ENCODE results near the gene KRCC1. TPM values are rescaled to one million over a fixed set of nuclear protein-coding genes. Genes with fewer than 3 reads are reported as not detected.

The KRCC1 gene
- 24.2 and 25.9 TPM in 2 replicates for total RNA-seq

GRCh38 chr2:88055371-88056128 lies at the start of gene KRCC1:
TSS of gene KRCC1 (minus strand) at chr2:88055783. CDS start at chr2:88028563, 27,220 bp downstream.
- Histone ChIP-seq H2AFZ (ENCODE audit: low read length) (peak within 1 kb of the TSS; percentile 90), H3K4me3 (ENCODE audit: insufficient read depth, low read length) (peak within 1 kb of the TSS; percentile 92)

DNA sequence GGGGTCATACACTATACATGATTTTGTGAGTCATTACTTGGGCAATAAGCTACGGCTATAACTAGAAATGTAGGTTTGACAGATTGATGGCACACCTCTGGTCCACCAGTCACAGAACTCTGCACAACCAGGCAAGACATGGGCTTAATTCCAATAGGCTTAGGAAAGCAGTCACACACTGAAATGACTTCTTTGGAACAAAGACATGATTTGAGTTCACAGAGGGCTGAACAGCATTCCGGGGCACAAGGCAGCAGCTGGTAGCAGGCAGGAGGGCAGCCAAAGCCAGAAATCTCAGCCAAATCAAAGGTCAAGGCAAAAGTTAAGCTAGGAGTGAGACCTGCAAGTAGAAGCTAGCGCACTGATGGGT lies 44.9 kb upstream of the KRCC1 start:
- Histone ChIP-seq H3K4me1 (ENCODE audit: insufficient read depth, low read length) (no peaks in the 10 kb centered on the region), H4K20me1 (ENCODE audit: insufficient read depth, low read length) (no peaks in the 10 kb centered on the region), H3K27ac (ENCODE audit: low read depth, low read length) (no peak overlapping the region), H3K4me3 (ENCODE audit: insufficient read depth, low read length) (no peak overlapping the region), H3K27me3 (ENCODE audit: insufficient read depth, low read length) (no peaks in the 10 kb centered on the region), H3K9me3 (ENCODE audit: low read depth, low read length) (no peaks in the 10 kb centered on the region), H3K79me2 (ENCODE audit: insufficient read depth, low read length) (no peaks in the 10 kb centered on the region), H3K4me2 (ENCODE audit: insufficient read depth, low read length) (no peak overlapping the region), H3K36me3 (ENCODE audit: insufficient read depth, low read length) (no peaks in the 10 kb centered on the region), H2AFZ (ENCODE audit: low read length) (no peak overlapping the region)
- TF ChIP-seq, protein P1, sequence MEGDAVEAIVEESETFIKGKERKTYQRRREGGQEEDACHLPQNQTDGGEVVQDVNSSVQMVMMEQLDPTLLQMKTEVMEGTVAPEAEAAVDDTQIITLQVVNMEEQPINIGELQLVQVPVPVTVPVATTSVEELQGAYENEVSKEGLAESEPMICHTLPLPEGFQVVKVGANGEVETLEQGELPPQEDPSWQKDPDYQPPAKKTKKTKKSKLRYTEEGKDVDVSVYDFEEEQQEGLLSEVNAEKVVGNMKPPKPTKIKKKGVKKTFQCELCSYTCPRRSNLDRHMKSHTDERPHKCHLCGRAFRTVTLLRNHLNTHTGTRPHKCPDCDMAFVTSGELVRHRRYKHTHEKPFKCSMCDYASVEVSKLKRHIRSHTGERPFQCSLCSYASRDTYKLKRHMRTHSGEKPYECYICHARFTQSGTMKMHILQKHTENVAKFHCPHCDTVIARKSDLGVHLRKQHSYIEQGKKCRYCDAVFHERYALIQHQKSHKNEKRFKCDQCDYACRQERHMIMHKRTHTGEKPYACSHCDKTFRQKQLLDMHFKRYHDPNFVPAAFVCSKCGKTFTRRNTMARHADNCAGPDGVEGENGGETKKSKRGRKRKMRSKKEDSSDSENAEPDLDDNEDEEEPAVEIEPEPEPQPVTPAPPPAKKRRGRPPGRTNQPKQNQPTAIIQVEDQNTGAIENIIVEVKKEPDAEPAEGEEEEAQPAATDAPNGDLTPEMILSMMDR (IDR thresholded peaks at IDR 0.05; ENCODE audit: extremely low read depth, low read depth, low read length), result no peak
- DNase-seq (ENCODE audit: insufficient read length, low spot score, missing footprints), result no peak

More at GRCh38 chr2:88055371-88056128, at the start of gene KRCC1:
- Histone ChIP-seq H4K20me1 (ENCODE audit: insufficient read depth, low read length) (peaks cover 10% of the 10 kb centered on the region), H3K27me3 (ENCODE audit: insufficient read depth, low read length) (no peaks in the 10 kb centered on the region), H3K79me2 (ENCODE audit: insufficient read depth, low read length) (peaks cover 50% of the 10 kb centered on the region), H3K4me2 (ENCODE audit: insufficient read depth, low read length) (peak within 1 kb of the TSS; percentile 93), H3K9me3 (ENCODE audit: low read depth, low read length) (no peaks in the 10 kb centered on the region), H3K4me1 (ENCODE audit: insufficient read depth, low read length) (peaks cover 23% of the 10 kb centered on the region), H3K36me3 (ENCODE audit: insufficient read depth, low read length) (no peaks in the 10 kb centered on the region), H3K27ac (ENCODE audit: low read depth, low read length) (peak within 1 kb of the TSS; percentile 88)
- TF ChIP-seq, protein P1 (IDR thresholded peaks at IDR 0.05; ENCODE audit: extremely low read depth, low read depth, low read length), result no peak
- peak; percentile 99 for DNase-seq (ENCODE audit: insufficient read length, low spot score, missing footprints)

- H3K36me3 ChIP-seq (ENCODE audit: insufficient read depth, low read length), result no peaks in the 10 kb centered on the region
- no peaks in the 10 kb centered on the region for H3K27me3 ChIP-seq (ENCODE audit: insufficient read depth, low read length)
- no peaks in the 10 kb centered on the region for H3K4me1 ChIP-seq (ENCODE audit: insufficient read depth, low read length)
- H3K4me2 ChIP-seq (ENCODE audit: insufficient read depth, low read length), result no peak overlapping the region
- H3K4me3 ChIP-seq (ENCODE audit: insufficient read depth, low read length), result no peak overlapping the region
- no peak for DNase-seq (ENCODE audit: insufficient read length, low spot score, missing footprints)
- no peak overlapping the region for H2AFZ ChIP-seq (ENCODE audit: low read length)
- H3K9me3 ChIP-seq (ENCODE audit: low read depth, low read length), result no peaks in the 10 kb centered on the region
- H4K20me1 ChIP-seq (ENCODE audit: insufficient read depth, low read length), result no peaks in the 10 kb centered on the region
- no peak overlapping the region for H3K27ac ChIP-seq (ENCODE audit: low read depth, low read length)
- no peaks in the 10 kb centered on the region for H3K79me2 ChIP-seq (ENCODE audit: insufficient read depth, low read length)
- TF ChIP-seq, protein P1 (IDR thresholded peaks at IDR 0.05; ENCODE audit: extremely low read depth, low read depth, low read length), result no peak
These were observed 44.4 kb upstream of the KRCC1 start for GRCh38 chr2:88099798-88100488.

DNA sequence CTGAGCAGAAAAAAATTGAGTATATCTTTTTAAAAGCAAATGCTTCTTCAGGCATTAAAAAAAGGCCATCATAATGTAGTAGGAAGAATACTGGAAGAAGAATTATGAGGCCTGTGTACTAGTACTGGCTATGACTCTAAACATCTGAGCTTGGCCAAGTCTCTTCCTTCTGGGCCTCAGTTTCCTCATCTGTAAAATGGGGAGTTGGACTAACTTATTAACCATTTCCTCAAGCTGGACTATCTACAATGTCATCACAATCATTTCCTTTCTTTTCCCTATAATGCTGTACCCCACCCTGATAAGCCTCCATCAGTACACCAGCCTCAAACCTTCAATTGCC lies 42.9 kb upstream of the KRCC1 start:
- H4K20me1 ChIP-seq (ENCODE audit: insufficient read depth, low read length), result no peaks in the 10 kb centered on the region
- TF ChIP-seq, protein P1 (IDR thresholded peaks at IDR 0.05; ENCODE audit: extremely low read depth, low read depth, low read length), result no peak
- DNase-seq (ENCODE audit: insufficient read length, low spot score, missing footprints), result no peak
- H3K4me3 ChIP-seq (ENCODE audit: insufficient read depth, low read length), result no peak overlapping the region
- H3K4me2 ChIP-seq (ENCODE audit: insufficient read depth, low read length), result no peak overlapping the region
- H3K36me3 ChIP-seq (ENCODE audit: insufficient read depth, low read length), result no peaks in the 10 kb centered on the region
- H2AFZ ChIP-seq (ENCODE audit: low read length), result no peak overlapping the region
- no peaks in the 10 kb centered on the region for H3K27me3 ChIP-seq (ENCODE audit: insufficient read depth, low read length)
- H3K79me2 ChIP-seq (ENCODE audit: insufficient read depth, low read length), result no peaks in the 10 kb centered on the region
- H3K9me3 ChIP-seq (ENCODE audit: low read depth, low read length), result no peaks in the 10 kb centered on the region
- no peak overlapping the region for H3K27ac ChIP-seq (ENCODE audit: low read depth, low read length)
- H3K4me1 ChIP-seq (ENCODE audit: insufficient read depth, low read length), result no peaks in the 10 kb centered on the region
